ENCODE data around the gene ANKRD7.

ANKRD7 gene

GRCh38 chr7:118264836-118265235 is 40.3 kb downstream of the ANKRD7 start:
- no peak overlapping the region for H3K27ac ChIP-seq
- TF ChIP-seq ZFX (IDR thresholded peaks at IDR 0.05) (no peak), CTCF (conservative IDR thresholded peaks at IDR 0.05) (no peak)

DNA sequence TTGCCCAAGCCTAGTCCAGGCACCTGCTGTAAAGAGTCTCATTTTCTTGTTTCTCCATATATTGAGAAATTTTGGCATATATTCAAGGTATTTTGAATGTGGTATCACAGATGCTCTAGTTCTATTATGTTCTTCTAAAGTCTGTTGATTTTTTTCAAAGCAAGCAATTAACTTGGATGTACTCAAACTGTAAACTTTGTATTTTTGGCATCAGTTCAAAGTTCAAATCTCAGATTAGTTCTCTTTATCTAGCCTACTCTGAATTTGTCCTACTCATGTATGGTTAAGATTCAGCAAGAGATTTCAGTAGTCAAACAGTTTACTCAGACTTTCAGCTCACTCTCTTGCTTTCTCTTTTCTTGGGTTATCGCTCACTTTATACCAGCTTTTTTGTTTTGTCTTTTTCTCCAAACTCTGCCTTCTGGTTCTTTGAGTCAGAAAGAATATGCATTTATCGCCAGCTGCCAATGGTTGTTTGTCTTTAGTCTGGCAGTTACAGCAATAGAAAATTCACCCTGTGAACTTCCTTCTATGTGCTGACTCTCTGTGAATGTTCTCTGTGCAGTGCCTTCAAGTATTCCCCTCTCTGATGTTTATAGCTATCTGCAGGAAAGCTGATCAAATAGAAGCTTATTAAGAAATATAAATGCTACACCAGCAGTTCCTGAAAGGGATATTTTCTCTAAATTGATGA is 56.0 kb downstream of the ANKRD7 start:
- TF ChIP-seq CTCF (conservative IDR thresholded peaks at IDR 0.05), result no peak
- TF ChIP-seq ZFX (IDR thresholded peaks at IDR 0.05), result no peak
- no peak overlapping the region for H3K27ac ChIP-seq

GRCh38 chr7:118281196-118281595 is 56.7 kb downstream of the ANKRD7 start:
- TF ChIP-seq CTCF (conservative IDR thresholded peaks at IDR 0.05), result no peak
- no peak for TF ChIP-seq ZFX (IDR thresholded peaks at IDR 0.05)
- H3K27ac ChIP-seq, result no peak overlapping the region

- TF ChIP-seq CTCF (conservative IDR thresholded peaks at IDR 0.05), result no peak
- H3K27ac ChIP-seq, result no peak overlapping the region
Measured at GRCh38 chr7:118285358-118285757, 60.9 kb downstream of the ANKRD7 start.

DNA sequence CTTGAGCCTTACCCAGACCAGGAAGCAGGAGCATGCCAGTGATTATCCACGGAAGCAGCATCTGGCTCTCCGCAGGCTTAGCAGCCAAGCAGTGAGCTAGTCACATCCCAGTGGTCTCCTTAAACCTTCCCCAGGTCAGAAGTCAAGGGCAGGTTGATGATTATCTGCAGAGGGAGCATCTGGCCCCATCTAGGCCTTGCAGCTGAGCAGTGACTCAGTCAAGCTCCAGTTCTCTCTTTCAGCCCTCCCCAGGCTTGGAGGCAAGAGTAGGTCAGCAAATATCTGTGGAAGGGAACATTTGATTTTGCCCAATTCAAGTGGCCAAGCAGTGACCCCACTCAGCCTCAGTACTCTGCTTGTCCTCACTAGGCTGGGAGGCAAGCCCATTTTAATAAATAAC is 61.6 kb downstream of the ANKRD7 start:
- H3K27ac ChIP-seq, result no peak overlapping the region
- TF ChIP-seq CTCF (conservative IDR thresholded peaks at IDR 0.05) (no peak), ZFX (IDR thresholded peaks at IDR 0.05) (no peak)

GRCh38 chr7:118288098-118288497 is 63.6 kb downstream of the ANKRD7 start:
- no peak overlapping the region for H3K27ac ChIP-seq
- TF ChIP-seq ZFX (IDR thresholded peaks at IDR 0.05) (no peak), CTCF (conservative IDR thresholded peaks at IDR 0.05) (no peak)

DNA sequence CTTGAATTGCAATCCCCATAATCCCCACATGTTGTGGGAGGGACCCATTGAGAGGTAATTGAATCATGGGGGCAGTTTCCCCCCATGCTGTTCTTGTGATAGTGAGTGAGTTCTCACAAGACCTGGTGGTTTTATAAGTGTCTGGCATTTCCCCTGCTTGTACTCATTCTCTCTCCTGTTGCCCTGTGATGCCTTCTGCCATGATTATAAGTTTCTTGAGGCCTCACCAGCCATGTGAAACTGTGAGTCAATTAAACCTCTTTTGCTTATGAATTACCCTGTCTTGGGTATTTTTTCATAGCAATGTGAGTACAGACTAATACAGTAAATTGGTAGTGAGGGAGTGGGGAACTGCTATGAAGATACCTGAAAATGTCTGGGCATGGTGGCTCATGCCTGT is 65.0 kb downstream of the ANKRD7 start:
- no peak for TF ChIP-seq CTCF (conservative IDR thresholded peaks at IDR 0.05)
- no peak overlapping the region for H3K27ac ChIP-seq
